ENCODE results near the gene HIRIP3. TPM values are rescaled to one million over a fixed set of nuclear protein-coding genes. Genes with fewer than 3 reads are reported as not detected.
"Not testable (repeated sequence)": the region's sequence is repeated elsewhere in the genome, so short reads cannot be mapped to it uniquely, and the experiment has no call there.

Gene HIRIP3
- total RNA-seq, 2 donors from 2014 or later: 10.8 to 22.4 TPM

DNA sequence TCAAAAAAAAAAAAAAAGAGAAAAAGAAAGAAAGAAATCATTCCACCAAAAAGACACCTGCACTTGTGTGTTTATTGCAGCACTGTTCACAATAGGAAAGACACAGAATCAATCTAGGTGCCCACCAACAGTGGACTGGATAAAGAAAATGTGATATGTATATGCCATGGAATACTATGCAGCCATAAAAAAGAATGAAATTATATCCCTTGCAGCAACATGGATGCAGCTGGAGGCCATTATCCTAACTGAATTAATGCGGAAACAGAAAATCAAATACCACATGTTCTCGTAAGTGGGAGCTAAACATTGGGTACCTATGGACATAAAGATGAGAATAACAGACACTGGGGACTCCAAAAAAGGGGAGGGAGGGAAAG is 21.9 kb upstream of the HIRIP3 start:
- TF ChIP-seq POLR2AphosphoS5 (IDR thresholded peaks at IDR 0.05): no peak
- TF ChIP-seq, protein P1, sequence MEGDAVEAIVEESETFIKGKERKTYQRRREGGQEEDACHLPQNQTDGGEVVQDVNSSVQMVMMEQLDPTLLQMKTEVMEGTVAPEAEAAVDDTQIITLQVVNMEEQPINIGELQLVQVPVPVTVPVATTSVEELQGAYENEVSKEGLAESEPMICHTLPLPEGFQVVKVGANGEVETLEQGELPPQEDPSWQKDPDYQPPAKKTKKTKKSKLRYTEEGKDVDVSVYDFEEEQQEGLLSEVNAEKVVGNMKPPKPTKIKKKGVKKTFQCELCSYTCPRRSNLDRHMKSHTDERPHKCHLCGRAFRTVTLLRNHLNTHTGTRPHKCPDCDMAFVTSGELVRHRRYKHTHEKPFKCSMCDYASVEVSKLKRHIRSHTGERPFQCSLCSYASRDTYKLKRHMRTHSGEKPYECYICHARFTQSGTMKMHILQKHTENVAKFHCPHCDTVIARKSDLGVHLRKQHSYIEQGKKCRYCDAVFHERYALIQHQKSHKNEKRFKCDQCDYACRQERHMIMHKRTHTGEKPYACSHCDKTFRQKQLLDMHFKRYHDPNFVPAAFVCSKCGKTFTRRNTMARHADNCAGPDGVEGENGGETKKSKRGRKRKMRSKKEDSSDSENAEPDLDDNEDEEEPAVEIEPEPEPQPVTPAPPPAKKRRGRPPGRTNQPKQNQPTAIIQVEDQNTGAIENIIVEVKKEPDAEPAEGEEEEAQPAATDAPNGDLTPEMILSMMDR (IDR thresholded peaks at IDR 0.05): no peak
- TF ChIP-seq POLR2A (IDR thresholded peaks at IDR 0.05): no peak
- no peak overlapping the region for H3K4me3 ChIP-seq
- no peaks in the 10 kb centered on the region for H3K4me1 ChIP-seq (replicated peaks)
- WGBS: 97% methylated on average over 2 of the region's 2 CpGs
- no peaks in the 10 kb centered on the region for H3K9me3 ChIP-seq
- H3K27me3 ChIP-seq (replicated peaks; ENCODE audit: insufficient read depth): no peaks in the 10 kb centered on the region
- intact Hi-C loops (cut with DNase I): no loop called here
- no peak for DNase-seq (ENCODE audit: low spot score)
- no peak overlapping the region for H3K27ac ChIP-seq
- H3K36me3 ChIP-seq: no peaks in the 10 kb centered on the region

DNA sequence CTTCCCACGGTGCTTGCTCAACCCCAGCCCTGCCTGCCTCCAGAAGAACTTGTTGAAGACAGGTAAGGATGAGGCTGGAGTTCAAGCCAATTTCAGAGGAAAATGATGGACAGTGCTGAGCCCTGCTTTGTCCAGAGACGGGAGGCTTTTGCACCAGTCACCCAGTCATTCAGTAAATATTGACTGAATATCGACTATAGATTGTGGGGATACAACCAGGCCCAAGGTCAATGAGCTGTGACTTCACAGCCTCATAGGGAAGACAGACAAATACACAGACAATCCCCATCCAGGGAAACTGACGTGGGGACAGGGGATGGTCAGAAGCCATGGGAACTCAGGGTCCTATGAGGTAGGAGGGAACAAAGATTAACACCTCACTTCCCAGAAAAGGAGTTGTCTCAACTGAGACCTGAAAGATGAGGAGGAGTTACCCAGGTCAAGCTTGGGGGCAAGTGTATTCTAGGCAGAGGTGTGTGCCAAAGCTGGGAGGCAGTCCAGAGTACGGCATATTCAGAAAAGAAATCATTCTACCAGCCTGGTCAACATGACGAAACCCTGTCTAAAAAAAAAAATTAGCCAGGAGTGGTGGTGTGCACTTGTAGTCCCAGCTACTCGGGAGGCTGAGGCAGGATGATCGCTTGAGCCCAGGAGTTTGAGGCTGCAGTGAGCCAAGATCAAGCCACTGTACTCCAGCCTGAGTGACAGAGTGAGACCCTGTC is 21.3 kb upstream of the HIRIP3 start:
- Histone ChIP-seq H3K4me3 (no peak overlapping the region), H3K36me3 (no peaks in the 10 kb centered on the region), H3K27me3 (replicated peaks; ENCODE audit: insufficient read depth) (no peaks in the 10 kb centered on the region), H3K9me3 (no peaks in the 10 kb centered on the region), H3K27ac (no peak overlapping the region), H3K4me1 (replicated peaks) (no peaks in the 10 kb centered on the region)
- 72% methylated on average over 8 of the region's 8 CpGs for WGBS
- DNase-seq (ENCODE audit: low spot score): no peak
- TF ChIP-seq POLR2AphosphoS5 (IDR thresholded peaks at IDR 0.05): no peak
- TF ChIP-seq POLR2A (IDR thresholded peaks at IDR 0.05): no peak
- TF ChIP-seq, protein P1 (IDR thresholded peaks at IDR 0.05): no peak
- intact Hi-C loops (cut with DNase I): no loop called here

DNA sequence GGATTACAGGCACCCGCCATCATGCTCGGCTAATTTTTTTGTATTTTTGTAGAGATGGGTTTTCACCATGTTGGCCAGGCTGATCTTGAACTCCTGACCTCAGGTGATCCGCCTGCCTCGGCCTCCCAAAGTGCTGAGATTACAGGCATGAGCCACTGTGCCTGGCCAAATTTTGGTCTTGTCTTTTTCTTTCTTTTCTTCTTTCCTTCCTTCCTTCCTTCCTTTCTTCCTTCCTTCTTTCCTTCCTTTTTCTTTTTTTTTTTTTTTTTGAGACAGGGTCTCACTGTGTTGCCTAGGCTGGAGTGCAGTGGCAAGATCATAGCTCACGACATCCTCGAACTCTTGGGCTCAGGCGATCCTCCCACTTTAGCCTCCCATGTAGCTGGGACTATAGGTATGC is 20.0 kb upstream of the HIRIP3 start:
- H3K27ac ChIP-seq; H3K4me3 ChIP-seq; H3K9me3 ChIP-seq; H3K4me1 ChIP-seq (replicated peaks); H3K36me3 ChIP-seq; DNase-seq (ENCODE audit: low spot score); intact Hi-C loops (cut with DNase I); H3K27me3 ChIP-seq (replicated peaks; ENCODE audit: insufficient read depth): not testable (repeated sequence)
- WGBS: 92% methylated on average over 7 of the region's 7 CpGs

DNA sequence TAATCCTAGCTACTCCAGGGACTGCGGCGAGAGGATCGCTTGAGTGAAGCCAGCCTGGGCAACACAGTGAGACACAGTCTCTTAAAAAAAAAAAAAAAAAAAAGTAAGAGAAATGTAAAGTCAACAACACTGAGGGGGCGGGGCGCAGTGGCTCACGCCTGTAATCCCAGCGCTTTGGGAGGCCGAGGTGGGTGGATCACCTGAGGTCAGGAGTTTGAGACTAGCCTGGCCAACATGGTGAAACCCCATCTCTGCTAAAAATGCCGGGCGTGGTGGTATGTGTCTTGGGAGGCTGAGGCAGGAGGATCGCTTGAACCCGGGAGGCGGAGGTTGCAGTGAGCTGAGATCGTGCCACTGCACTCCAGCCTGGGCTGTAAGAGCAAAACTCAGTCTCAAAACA is 17.2 kb upstream of the HIRIP3 start:
- WGBS: 82% methylated on average over 14 of the region's 14 CpGs
- H3K27me3 ChIP-seq (replicated peaks; ENCODE audit: insufficient read depth): peaks cover 13% of the 10 kb centered on the region
- H3K9me3 ChIP-seq; intact Hi-C loops (cut with DNase I); DNase-seq (ENCODE audit: low spot score); H3K36me3 ChIP-seq; H3K4me3 ChIP-seq; H3K27ac ChIP-seq; H3K4me1 ChIP-seq (replicated peaks): not testable (repeated sequence)

DNA sequence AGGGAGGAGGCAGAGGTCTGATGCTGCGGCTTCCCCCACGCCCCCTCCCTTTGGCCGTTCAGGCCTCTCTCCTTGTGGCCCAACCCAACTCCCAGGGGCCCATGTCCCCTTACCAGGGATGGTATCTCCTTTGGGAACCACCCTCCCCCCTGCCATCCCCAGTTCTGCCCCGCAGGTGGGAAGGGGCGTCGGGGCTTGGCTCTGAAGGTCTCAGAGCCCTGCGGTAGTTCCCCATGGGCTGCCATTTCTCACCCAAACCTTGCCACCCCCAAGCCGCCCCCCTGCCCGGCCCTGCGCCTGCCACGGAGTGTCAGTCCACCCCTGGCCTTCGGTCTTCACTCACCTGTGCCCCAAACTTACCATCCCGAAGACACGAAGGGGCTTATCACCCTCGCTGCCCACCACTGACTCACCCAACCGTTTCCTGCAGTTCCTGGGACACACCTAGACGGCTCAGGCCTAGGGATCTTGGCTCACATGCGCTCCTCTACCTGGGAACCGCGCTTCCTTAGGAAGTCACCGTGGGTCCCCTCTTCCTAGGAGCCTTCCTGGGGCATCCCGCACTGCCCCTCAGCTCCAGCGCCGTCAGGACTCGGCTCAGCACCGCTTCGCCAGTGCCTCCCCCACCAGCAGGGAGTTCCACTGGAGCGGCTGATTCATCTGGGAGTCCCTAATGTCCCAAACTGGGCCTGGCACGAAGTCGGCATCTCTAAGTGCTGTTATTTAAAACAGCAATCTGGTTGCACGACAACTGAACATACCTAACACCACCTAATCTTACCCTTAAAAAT is 16.5 kb upstream of the HIRIP3 start:
- intact Hi-C loops (cut with DNase I): no loop called here
- Histone ChIP-seq H3K4me3 (no peak overlapping the region), H3K27me3 (replicated peaks; ENCODE audit: insufficient read depth) (peaks cover 13% of the 10 kb centered on the region), H3K9me3 (no peaks in the 10 kb centered on the region), H3K4me1 (replicated peaks) (no peaks in the 10 kb centered on the region), H3K27ac (no peak overlapping the region), H3K36me3 (no peaks in the 10 kb centered on the region)
- 28% methylated on average over 29 of the region's 31 CpGs for WGBS
- DNase-seq (ENCODE audit: low spot score): no peak
- TF ChIP-seq POLR2A (IDR thresholded peaks at IDR 0.05): no peak
- no peak for TF ChIP-seq POLR2AphosphoS5 (IDR thresholded peaks at IDR 0.05)
- TF ChIP-seq, protein P1 (IDR thresholded peaks at IDR 0.05): no peak
